Endothelial cell of umbilical vein (primary cell): ENCODE results near the gene PPP1R3E. TPM values are rescaled to one million over a fixed set of nuclear protein-coding genes. Genes with fewer than 3 reads are reported as not detected.

Source experiments
- BruUV-seq: library from RNA; stranded (reverse); fragments of 400-500 nt; replicated peaks from 2 replicates; lab custom pipeline; 2021; lab: Mats Ljungman, UMichigan
- CTCF ChIA-PET: fragments of 300-600, 350-600 bp; sonication (Branson Sonifier 250); formaldehyde crosslinking; loops from one replicate; lab custom pipeline; 2021; ENCODE audit warnings: antibody characterized with exemption, inconsistent platforms; lab: Charles Lee
- POLR2A ChIA-PET: fragments of 300-600, 350-600 bp; sonication (Branson Sonifier 250); formaldehyde crosslinking; loops from one replicate; lab custom pipeline; 2021; ENCODE audit warnings: antibody characterized with exemption, inconsistent platforms; lab: Charles Lee
- DNase-seq: peaks from one replicate; pipeline ENCODE4 v3.0.0-alpha.2; 2011; ENCODE audit warnings: low read depth, low spot score
- FAIRE-seq: peaks from 2 replicates; lab custom pipeline; 2011; peaks lifted over from hg19 to GRCh38; lab: Jason Lieb, UNC
- H2AFZ ChIP-seq: 2 replicates; pipeline ENCODE4 v1.6.0; 2012; ENCODE audit warnings: low read depth, low read length, control low read depth, inconsistent platforms
- H3K27ac ChIP-seq: 2 replicates; pipeline ENCODE4 v1.5.1; 2011; ENCODE audit warnings: low read depth, mild to moderate bottlenecking, control low read depth, low read length, moderate library complexity; ENCODE audit not compliant: insufficient read depth
- H3K27me3 ChIP-seq, 2 experiments: 2 replicates each; pipeline versions ENCODE4 v1.6.0 to v1.6.1; 2011; ENCODE audit warnings: low read length in 2 of 2, mixed read lengths in 1 of 2; ENCODE audit not compliant: control insufficient read depth in 2 of 2, insufficient read depth in 2 of 2
- H3K36me3 ChIP-seq, 2 experiments: 2 replicates in 1 of 2; 3 replicates in 1 of 2; pipeline ENCODE4 v1.5.1; 2011; ENCODE audit warnings: low read length in 2 of 2, mild to moderate bottlenecking in 1 of 2, moderate library complexity in 1 of 2; ENCODE audit not compliant: control insufficient read depth in 2 of 2, insufficient read depth in 2 of 2; ENCODE audit errors: extremely low read depth in 1 of 2
- H3K4me1 ChIP-seq: 3 replicates; pipeline ENCODE4 v1.5.1; 2011; ENCODE audit warnings: mild to moderate bottlenecking, low read length; ENCODE audit not compliant: control insufficient read depth, insufficient read depth; ENCODE audit errors: extremely low read depth
- H3K4me2 ChIP-seq: 2 replicates; pipeline ENCODE4 v1.6.1; 2011; ENCODE audit warnings: low read length, control low read depth, mixed read lengths; ENCODE audit not compliant: insufficient read depth
- H3K4me3 ChIP-seq, 3 experiments: fragments of 200-600 bp in 1 of 3; sonication (generic), shearing (Covaris generic) in 1 of 3; replicated peaks in 1 of 3; 2 replicates each; pipeline ENCODE4 v1.5.1; 2011 to 2016; ENCODE audit warnings: control low read depth in 3 of 3, low read length in 3 of 3, mild to moderate bottlenecking in 2 of 3, inconsistent platforms in 1 of 3, low read depth in 1 of 3, moderate library complexity in 1 of 3; ENCODE audit not compliant: insufficient read depth in 1 of 3
- H3K79me2 ChIP-seq: 2 replicates; pipeline ENCODE4 v1.6.0; 2012; ENCODE audit warnings: low read length, inconsistent platforms; ENCODE audit not compliant: control insufficient read depth, insufficient read depth
- H3K9ac ChIP-seq: replicated peaks from 2 replicates; pipeline ENCODE3; 2011; ENCODE audit warnings: low read length, control low read depth; ENCODE audit not compliant: insufficient read depth; ENCODE audit errors: extremely low read depth
- H3K9me1 ChIP-seq: replicated peaks from 3 replicates; pipeline ENCODE4 v1.6.0; 2011; ENCODE audit warnings: mild to moderate bottlenecking, low read length; ENCODE audit not compliant: control insufficient read depth, insufficient read depth; ENCODE audit errors: extremely low read depth
- H3K9me3 ChIP-seq: replicated peaks from 2 replicates; pipeline ENCODE4 v1.5.1; 2012; ENCODE audit warnings: low read length, inconsistent platforms; ENCODE audit not compliant: control insufficient read depth, insufficient read depth
- H4K20me1 ChIP-seq: replicated peaks from 2 replicates; pipeline ENCODE3; 2011; ENCODE audit warnings: mild to moderate bottlenecking, low read length; ENCODE audit not compliant: control insufficient read depth, insufficient read depth; ENCODE audit errors: extremely low read depth
- CTCF ChIP-seq, 2 donors: IDR thresholded peaks; 1 replicate in 1 of 2; 2 replicates in 1 of 2; pipeline ENCODE4 v1.5.1; 2011; ENCODE audit warnings: low read length in 2 of 2, mild to moderate bottlenecking in 2 of 2, moderate library complexity in 2 of 2, control low read depth in 1 of 2, inconsistent platforms in 1 of 2, low read depth in 1 of 2; ENCODE audit not compliant: insufficient read depth in 1 of 2; ENCODE audit errors: extremely low read depth in 1 of 2
- EZH2 ChIP-seq: IDR thresholded peaks from 2 replicates; pipeline ENCODE4 v1.6.1; 2012; ENCODE audit warnings: borderline replicate concordance, low read depth, mild to moderate bottlenecking, moderate library complexity, low read length, inconsistent platforms; ENCODE audit not compliant: severe bottlenecking
- FOS ChIP-seq: IDR thresholded peaks from 2 replicates; pipeline ENCODE4 v1.6.1; 2011; ENCODE audit warnings: mild to moderate bottlenecking, low read length, moderate library complexity, borderline replicate concordance; ENCODE audit not compliant: insufficient read depth
- GATA2 ChIP-seq: IDR thresholded peaks from 2 replicates; pipeline ENCODE4 v1.7.0; 2011; ENCODE audit warnings: low read depth, mild to moderate bottlenecking, moderate library complexity, mixed read lengths, low read length; ENCODE audit not compliant: insufficient read length, insufficient read depth
- JUN ChIP-seq: IDR thresholded peaks from 2 replicates; pipeline ENCODE4 v1.6.1; 2011; ENCODE audit warnings: borderline replicate concordance, low read depth; ENCODE audit not compliant: insufficient read length, insufficient read depth
- POLR2A ChIP-seq: IDR thresholded peaks from 2 replicates; pipeline ENCODE4 v1.6.1; 2012; ENCODE audit warnings: low read depth, mild to moderate bottlenecking, control low read depth, low read length
- POLR2AphosphoS5 ChIP-seq: IDR thresholded peaks from 2 replicates; pipeline ENCODE4 v1.6.1; 2012; ENCODE audit warnings: low read depth, mild to moderate bottlenecking, control low read depth, low read length, moderate library complexity; ENCODE audit not compliant: insufficient read depth
- dilution Hi-C: fragments of 300-500 bp; cut with MboI; formaldehyde crosslinking; loops from one replicate; pipeline ENCODE4 v1.15.0; 2019; ENCODE audit warnings: low sequenced_read_pairs; ENCODE audit not compliant: extremely low pct_ligation_motif_present
- intact Hi-C: fragments of 100-400 bp; cut with micrococcal nuclease; formaldehyde crosslinking; loops from one replicate; pipeline ENCODE4 v1.10.0; 2022
- polyA plus RNA-seq, 4 experiments: library from polyadenylated mRNA; depleted of rRNA in 3 of 4; stranded (reverse) in 3 of 4; unstranded in 1 of 4; fragments of >200 nt; gene quantifications; 2 replicates each; pipeline versions ENCODE4 v1.2.1 to v1.2.3, GENCODE V29; 2011 to 2012; ENCODE audit warnings: missing spikeins in 1 of 4
- total RNA-seq: library from RNA; stranded (reverse); gene quantifications from 2 replicates; pipeline ENCODE4 v1.2.3, GENCODE V29; 2021

Gene PPP1R3E
- total and polyA plus RNA-seq, 2 donors (not counting 3 experiments of a cell fraction or from before 2014, with no cell fraction given) = 4.3 to 7.4 TPM

GRCh38 chr14:23347406-23348296 lies 45.0 kb upstream of the PPP1R3E start:
- dilution Hi-C loops = no loop called here
- CTCF ChIA-PET = no interaction called here
- no peak for FAIRE-seq

More at GRCh38 chr14:23347406-23348296, 45.0 kb upstream of the PPP1R3E start:
- Histone ChIP-seq H3K27ac (no peak overlapping the region), H3K9me1 (no peaks in the 10 kb centered on the region), H3K9me3 (no peaks in the 10 kb centered on the region), H3K4me2 (no peak overlapping the region), H2AFZ (no peak overlapping the region), H3K27me3 (peaks cover 21% of the 10 kb centered on the region in 2 experiments), H3K9ac (no peak overlapping the region), H3K36me3 (no peaks in the 10 kb centered on the region), H3K4me1 (no peaks in the 10 kb centered on the region), H4K20me1 (no peaks in the 10 kb centered on the region), H3K4me3 (no peak overlapping the region), H3K79me2 (no peaks in the 10 kb centered on the region)
- TF ChIP-seq JUN (no peak), CTCF (IDR thresholded peaks at IDR 0.05; ENCODE audit: extremely low read depth in 1 of 2, insufficient read depth in 1 of 2, low read depth in 1 of 2, low read length in 2 of 2) (no peak), EZH2 (no peak), FOS (no peak), POLR2AphosphoS5 (no peak), POLR2A (no peak), GATA2 (no peak)
- POLR2A ChIA-PET = no interaction called here
- intact Hi-C loops = no loop called here
- no TSS peak for BruUV-seq
- no peak for DNase-seq
